ENCODE results near the gene SIRT2.

- TF ChIP-seq, protein P1, sequence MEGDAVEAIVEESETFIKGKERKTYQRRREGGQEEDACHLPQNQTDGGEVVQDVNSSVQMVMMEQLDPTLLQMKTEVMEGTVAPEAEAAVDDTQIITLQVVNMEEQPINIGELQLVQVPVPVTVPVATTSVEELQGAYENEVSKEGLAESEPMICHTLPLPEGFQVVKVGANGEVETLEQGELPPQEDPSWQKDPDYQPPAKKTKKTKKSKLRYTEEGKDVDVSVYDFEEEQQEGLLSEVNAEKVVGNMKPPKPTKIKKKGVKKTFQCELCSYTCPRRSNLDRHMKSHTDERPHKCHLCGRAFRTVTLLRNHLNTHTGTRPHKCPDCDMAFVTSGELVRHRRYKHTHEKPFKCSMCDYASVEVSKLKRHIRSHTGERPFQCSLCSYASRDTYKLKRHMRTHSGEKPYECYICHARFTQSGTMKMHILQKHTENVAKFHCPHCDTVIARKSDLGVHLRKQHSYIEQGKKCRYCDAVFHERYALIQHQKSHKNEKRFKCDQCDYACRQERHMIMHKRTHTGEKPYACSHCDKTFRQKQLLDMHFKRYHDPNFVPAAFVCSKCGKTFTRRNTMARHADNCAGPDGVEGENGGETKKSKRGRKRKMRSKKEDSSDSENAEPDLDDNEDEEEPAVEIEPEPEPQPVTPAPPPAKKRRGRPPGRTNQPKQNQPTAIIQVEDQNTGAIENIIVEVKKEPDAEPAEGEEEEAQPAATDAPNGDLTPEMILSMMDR (IDR thresholded peaks at IDR 0.05), result no peak
- TF ChIP-seq POLR2AphosphoS5 (IDR thresholded peaks at IDR 0.05) (peak; percentile 14 to 53), EP300 (IDR thresholded peaks at IDR 0.05) (peak in 1 of 4 donors; percentile 39)
Observed at GRCh38 chr19:38831142-38831605, 68.2 kb downstream of the SIRT2 start.
